MV-4-11 (cell line): ENCODE data around the gene G0S2.

Experiments
- DNase-seq: peaks from one replicate; lab custom pipeline; 2025; lab: John Stamatoyannopoulos, UW

The G0S2 gene

DNA sequence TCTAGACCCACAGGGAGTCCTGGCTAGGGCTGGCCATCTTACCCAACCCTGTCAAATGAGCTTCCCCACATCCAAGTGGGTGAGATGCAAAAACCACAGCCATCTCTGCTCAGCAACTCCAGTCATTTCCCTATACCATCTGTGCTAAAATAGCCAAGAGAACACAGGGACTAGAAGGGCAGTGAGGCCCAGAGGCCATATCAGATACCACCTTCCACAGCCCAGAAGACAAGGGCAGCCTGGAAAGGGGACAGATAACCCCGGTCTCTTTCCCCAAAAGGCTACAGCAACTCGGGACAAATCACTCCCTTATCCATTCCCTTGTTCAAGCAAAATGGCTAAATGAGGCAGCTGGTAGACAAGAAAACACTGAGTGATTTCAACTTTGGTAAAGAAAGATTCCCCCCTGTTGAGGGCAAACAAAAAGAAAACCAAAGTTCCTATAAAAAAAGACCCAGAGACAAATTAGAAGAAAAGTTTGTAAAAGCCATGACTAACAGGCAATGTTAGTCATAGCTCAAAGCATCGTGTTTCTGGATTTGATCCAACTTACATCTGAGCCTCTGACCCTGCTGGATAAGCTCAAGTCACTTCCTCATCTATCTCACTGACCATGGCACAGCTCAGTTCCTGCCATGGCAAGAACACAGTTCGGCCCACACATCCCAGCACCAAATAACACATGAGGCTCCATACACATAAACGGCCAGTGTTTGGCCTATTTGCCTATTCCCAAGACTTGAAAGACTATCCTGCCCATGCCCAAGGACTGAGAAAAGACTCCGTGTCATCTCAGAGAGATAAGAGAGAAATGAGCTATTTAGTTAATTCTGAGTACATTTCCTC lies 26.1 kb upstream of the G0S2 start:
- peak; percentile 95 for DNase-seq

DNA sequence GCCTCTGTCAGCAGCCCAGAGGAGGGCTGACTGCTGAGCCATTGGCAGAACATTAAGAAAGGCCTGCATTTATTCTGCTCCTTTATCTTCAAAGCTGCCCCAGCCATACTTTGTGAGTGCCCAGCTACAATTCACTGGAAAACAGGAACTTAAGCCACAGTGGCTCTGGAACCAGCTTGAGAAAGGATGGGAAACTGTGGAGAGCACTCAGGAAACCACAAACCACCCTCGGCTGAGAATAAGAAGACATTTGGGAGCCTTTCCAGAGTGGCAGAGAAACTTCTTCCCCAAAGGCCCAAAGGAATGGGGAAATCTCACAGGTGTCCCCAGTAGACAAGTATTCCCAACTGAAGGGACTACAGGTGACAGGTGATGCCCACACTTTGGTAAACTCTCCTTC lies 24.8 kb upstream of the G0S2 start:
- DNase-seq: peak; percentile 87

DNA sequence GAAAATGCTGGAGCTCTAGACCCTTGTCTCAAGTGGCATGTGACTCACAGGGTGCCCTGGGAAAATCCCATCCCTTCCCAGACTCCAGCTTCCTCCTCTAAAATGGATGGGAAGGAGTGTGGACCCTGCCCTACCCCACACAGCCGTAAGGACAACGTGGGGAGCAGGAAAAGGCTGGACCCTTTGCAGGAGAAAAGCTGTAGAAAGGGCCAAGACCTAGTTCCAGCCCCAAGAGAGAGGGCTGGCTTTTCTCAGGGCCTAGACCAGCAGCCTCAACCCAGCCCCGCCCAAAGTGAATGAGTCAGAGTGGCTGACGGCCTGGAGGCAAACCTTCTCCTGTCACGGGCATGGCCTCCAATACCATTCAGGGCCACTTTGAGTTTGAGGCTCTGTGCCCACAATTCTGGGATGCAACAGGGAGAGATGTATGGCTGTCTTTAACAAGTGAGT lies 24.0 kb upstream of the G0S2 start:
- DNase-seq: peak; percentile 83

DNA sequence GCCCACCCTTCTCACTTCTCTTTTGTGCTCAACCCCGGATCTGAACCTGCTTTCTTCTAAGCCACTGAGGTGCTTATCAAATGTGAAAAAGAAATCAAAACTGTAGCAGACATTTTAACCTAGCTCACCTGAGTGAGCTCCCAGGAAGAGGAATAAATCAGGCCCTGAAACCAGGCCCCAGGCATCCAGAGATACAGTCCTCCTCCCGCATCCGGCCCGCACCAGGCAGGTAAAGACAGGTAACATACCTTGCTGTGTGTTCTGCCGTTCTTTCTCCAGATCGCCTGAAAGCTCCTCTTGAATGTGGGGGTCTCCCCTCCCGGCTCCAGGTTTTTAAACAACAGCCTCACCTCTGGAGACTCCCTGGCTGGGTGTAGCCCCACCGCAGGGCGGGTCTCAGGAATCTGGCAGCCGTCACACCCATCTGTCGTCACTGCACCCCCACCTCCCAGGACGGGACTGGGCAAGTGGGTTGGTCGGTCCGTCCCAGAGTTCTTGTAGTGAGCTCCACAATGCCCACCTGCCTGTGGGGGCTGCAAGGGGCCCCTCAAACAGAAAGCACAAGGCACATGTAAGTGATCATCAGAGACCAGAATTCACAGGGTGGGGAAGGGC lies 23.0 kb upstream of the G0S2 start, which contains the start of gene LAMB3:
Gene LAMB3, minus strand, starts transcription at position 305 of the 615 bp plus-strand sequence. CDS start 1,481 bp downstream, outside the sequence.
- no peak for DNase-seq

DNA sequence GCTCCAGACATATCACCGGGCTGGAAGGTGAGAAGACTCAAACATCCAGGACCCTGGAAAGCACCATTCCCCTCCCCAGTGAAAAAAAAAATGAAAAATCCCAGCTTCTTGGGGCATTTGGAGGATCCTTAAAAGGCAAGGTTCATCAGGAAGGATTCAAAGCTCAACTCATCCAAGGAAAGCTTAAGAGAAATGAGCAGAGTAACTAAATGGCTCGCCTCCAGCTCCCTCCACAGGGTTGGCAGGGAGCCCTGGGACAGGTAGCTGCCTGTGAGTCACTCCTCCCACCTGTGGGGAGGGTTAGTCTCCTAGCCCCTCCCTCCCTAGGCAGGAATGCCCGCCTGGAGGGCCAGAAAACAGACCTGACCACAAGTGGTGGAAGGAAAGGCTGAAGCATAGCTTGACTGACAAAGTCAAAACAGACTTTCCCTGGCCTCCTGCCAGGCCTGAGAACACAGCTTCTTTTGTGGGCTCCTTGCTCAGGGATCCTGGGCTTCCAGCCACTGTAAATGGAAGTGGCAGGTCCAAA lies 22.3 kb upstream of the G0S2 start:
- DNase-seq: peak; percentile 28

DNA sequence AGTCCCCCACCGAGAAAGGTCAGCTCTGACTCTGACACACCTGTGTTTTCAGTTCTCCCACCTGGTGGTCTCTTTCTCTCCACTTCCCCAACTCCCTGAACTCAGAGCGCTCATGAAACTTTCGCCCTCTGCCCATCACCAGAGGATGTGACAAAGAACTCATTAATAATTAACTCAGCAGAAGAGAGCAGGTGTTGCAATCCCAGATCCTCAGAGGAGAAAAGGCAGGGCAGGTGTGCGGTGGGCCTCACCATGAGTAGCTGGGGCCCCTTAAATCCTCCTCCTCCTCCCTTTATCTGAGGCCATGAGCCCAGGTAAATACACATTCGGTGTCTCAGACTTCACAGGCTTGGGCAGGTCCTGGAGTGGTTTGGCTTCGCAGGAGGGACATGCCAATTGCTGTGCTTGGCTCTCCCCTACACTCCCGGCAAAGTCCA lies 21.3 kb upstream of the G0S2 start:
- DNase-seq: no peak

DNA sequence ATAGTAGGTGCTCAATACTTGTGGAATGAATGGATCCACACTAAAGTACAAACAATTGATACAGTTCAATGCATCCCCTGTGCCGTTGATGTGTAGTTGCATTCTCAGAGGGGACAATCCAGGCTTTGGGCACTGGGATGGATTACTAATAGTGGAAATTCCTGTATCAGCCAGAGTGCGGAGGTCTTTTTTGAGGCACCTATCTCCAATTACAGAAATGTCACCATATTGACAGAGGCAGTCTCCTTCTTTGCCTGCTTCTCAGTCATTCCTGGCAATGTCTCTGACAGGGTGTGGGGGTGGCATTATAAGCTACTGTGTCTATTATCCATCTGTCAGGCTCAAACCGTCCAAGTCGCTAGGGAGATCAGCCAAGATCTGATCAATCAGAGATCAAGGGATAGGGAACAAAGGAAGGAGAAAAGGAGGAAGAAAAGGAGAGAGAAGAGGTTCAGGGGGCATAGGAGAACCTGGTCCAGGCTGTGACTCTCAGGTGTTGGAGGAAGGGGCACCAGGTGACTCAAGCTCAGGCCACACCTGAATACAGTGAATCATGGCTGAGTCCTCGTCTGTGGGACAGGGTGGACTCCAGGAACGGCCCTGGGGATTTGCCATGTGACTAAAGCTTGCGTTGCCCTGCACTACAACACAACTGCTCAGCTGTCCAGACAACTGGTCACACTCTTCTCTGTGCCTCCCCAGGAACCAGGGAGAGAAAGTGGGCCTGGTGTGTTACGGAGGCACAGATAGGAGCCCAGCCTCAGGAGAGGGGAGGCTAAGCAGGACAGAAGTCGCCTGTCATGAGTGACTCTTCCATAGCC lies 19.6 kb upstream of the G0S2 start:
- DNase-seq: no peak

DNA sequence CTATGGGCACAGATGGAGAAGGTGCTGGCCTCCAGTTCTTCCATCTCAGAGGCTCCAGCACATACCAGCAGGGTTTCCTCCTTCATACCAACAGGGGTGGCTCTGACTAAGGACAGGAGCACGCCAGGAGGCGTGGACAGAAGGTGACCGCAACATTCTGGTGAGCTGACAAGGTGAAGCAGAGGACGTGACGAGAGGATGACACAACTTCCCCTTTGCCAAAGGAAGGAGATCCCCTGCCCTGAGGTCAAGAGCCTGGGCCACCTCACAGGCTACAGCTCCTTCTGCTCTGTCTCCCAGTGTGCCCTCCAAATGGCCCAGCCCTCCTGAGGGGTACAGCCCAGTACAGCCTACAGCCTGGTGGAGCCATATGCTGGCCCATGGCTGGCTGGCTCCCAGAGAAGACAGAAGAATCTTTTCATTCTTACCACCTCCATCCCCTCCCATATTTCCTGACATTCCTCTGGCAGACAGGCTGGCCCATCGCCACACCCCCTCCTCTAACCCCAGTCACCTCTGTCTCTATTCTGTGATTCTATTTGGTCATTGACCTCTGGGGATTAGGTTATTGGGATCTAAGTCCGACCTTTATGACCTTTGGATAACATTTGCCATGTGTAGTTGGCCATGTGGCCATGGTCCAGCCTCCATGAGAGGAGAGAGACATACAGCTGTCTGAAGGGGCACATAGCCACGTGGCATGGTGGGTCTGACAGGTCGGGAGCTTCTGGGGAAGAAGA lies 17.9 kb upstream of the G0S2 start:
- DNase-seq: peak; percentile 9

DNA sequence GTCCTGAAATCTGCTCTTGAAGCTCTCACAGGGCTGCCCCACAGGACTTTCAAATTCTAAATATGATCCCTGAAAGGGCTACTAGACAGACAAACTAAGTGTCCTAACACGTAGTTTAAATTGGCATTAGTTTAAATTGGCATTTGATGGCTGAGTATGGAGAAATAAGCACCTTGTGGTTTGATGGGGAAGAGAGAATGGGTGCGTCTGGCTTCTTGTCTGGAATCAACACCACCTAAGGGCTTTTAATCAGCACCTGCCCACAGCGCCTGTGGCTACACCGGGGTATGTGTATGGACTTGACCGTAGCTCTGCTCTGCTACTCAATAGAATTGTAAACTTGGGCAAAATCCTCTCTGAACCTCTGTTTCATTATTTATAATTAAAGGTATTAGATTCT lies 17.3 kb upstream of the G0S2 start:
- DNase-seq: no peak

DNA sequence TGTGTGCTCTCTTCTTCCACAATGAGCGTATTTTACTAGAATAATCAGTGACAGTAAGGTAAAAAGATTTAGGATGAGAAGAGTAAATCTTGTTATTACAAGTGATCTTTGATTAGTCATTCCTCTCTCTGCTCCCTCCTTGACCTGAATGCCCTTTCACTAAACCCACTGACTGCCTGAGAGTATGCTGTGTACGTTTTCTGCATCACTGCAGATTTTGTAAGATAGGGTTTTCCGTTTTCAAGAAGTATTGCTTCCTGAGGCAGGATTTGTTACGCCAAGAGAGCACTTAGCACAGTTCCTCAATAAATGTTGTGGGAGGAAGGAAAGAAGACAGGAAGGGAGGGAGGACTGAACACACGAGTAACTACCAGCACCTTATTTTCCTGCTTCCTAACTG lies 15.3 kb upstream of the G0S2 start:
- peak; percentile 85 for DNase-seq

DNA sequence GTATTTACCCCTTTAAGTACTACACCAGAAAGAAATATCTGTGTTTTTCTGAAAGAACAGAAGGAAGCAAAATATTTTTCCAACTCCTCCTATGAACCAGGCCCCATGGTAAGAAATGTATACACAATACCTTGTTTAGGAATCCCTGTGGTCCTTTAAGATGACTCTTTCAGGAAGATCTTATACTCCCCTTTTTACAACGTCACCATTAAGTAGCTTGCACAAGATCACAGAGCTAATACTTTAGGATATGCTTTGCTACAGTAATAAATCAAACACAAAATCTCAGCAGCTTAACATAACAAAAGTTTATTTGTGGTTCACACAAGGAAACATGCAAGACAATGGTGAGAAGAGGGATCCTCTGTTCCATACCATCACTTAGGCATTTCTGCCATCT lies 14.1 kb upstream of the G0S2 start:
- no peak for DNase-seq

DNA sequence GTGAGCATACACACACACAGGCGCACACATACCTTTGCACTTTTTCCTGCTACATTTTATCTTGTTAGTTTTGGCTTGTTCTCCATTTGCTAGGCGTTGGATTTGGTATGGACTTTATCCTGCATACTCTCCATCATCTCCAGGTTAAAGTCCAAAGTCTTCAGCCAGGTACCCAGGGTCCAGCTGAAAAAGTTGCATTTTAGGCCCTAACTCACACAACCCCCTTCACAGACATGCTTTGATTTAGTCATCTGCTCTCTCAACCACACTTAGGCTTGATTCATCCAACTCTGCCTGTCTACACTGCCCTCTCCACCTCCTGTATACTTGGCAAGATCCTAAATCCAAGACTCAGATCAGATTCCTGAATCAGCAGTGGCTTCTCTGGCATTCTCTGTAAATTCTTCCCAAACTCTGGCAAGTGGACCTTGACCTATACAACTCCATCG lies 12.3 kb upstream of the G0S2 start:
- no peak for DNase-seq

DNA sequence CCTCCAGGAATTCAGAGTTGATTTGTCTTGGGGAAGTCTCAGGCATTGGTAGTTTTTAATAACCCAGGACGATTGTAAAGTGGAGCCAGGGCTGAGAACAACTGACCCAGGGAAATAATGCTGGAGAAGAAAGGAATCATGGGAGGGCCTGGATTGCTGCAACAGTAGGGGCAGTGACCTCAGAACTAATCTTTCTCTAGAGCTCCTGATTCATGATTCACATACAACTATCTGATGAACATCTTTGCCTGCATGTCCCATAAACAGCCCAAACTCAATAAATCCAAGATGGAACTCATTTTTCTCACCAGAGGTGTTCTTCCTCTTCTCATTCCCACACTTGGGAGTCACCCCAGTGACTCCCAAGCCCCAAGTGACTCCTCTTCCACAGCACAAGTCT lies 8.1 kb upstream of the G0S2 start:
- DNase-seq: no peak

DNA sequence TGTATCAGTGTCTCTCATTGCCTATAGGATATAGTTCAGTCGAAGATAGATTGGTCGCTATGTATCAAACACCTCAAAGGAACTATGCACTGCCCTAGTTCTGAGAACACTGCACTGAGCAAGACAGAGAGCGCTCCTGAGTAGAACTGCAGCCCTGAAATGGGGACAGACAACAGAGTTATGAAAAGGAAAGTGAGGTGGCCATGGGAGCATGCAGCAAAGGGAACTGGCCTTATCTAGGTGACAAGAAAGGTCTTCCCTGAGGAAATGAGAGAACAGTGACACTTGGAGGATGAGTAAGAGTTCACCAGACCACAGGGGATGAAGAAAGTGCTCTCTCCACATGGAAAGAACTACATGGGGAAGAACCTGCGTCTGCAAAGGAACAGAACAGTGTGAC lies 7.5 kb upstream of the G0S2 start:
- DNase-seq: peak; percentile 51

DNA sequence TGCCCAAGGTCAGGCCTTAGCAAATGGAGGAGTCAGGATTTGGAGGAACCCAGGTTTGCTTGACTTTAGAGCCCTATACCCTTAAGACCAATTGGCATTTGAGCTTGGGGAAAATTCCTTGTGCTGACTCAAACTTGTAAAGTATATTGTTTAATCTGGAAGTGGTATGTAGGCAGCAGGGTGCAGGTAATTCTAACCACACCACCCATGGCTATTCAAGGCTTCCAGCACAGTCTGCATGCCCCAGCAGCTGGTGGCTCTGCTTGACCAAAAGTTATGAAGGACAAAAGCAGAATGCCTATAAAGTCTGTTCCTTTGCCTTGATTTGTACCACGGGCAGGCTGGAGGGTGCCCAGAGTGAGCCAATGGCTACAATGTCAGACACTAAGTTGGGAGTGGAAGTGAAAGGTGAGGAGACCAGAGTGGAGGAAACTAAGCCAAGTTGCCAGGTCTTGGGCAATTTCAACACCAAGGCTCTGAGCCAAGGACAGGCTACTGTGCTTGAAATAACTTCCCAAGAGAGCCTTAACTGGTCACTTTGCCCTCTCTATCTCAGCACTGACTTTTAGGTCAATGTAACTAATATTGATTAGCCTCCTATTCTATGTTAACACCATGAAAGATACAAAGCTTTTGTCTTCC lies 4.7 kb upstream of the G0S2 start:
- DNase-seq: no peak

DNA sequence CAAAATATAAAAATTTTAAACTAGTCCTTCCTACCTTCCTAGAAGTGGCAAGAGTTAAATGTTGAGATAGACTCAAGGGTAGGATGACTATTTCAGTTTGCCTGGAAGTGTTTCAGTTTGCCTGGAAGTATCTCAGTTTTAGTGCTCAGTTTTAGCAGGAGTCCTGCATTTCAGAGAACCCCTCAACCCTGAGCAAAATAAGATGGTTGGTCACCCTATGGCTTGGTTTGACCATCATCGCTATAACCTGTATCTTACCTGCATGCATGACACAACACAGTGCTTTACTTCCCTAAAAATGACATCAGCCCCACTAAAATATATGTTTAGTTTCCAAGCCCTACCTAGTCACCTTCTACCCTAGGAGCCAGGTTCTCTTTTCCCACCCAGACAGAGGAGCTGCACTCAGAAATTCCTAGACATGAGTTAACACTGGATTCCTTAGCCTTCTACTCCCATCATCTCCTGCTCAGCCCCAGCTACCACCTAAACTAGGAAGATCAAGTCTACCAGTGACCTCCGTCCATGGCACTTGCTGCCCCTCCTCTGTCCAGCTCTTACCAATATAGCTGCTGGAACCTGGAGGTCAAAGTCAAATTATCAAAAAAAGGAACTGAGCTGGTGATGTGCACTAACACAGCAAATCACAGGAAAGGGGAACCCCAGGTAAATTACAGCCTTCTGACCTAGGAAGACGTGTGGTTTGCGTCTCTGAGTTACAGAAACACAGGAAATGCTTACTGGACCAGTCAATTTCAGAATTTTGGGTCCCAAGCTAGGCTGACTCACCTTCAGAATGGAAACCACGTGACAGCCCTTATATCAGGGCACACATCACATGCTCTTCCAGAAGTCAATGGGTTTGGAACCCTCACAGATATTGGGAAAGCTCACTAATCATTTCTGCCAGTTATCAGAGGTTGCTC lies 2.2 kb upstream of the G0S2 start:
- peak; percentile 59 for DNase-seq

DNA sequence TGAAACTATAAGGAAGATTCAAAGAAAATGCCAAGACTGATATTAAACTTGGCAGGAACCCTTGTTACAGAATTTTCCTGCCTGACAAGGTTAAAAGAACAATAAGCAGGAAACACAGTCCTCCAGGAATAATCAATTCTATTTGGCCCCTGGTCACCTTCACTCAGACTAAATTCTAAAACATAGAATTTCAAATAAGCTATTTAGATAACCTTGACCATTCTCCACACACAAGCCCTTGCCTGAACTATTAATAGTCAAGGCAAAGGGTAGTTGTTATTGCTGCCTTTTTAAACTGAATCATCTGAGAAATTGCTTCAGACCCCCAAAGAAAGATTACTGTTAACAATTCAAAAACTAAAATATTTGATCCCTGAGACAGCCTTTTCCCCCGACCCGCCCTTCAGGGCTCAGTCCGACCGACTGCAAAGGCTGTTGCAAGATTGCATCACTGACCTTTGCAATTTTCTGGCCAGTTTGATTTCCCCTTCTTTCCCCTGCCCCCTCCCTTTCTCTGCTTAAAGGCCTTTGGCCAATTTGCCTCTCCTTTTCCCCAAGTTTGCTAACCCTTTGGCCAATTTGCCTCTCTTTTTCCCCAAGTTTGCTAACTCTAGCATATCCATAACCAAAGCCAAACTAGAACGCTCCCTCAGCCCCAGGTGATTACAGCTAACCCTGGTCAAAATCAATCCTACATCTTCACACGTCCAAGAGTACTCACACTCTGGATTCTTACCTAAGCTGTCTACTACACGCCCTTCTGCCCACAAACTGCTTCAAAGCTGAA lies 1.4 kb upstream of the G0S2 start:
- DNase-seq: peak; percentile 63

DNA sequence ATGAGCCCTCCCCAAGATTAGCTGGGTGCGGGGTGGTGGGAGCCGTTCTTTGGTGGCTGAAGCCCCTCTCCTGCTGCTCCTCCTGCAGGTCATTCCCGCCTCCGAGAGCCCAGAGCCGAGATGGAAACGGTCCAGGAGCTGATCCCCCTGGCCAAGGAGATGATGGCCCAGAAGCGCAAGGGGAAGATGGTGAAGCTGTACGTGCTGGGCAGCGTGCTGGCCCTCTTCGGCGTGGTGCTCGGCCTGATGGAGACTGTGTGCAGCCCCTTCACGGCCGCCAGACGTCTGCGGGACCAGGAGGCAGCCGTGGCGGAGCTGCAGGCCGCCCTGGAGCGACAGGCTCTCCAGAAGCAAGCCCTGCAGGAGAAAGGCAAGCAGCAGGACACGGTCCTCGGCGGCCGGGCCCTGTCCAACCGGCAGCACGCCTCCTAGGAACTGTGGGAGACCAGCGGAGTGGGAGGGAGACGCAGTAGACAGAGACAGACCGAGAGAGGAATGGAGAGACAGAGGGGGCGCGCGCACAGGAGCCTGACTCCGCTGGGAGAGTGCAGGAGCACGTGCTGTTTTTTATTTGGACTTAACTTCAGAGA lies 448 bp downstream of the G0S2 start:
- DNase-seq: no peak
